GM12864 (cell line): Measurements from ENCODE around the gene NFU1.

ENCODE experiments used
- DNase-seq: peaks from one replicate; pipeline ENCODE4 v3.0.0-alpha.2; 2011; ENCODE audit warnings: low read depth
- H3K4me3 ChIP-seq: 2 replicates; pipeline ENCODE4 v1.5.1; 2011; ENCODE audit warnings: mild to moderate bottlenecking, low read depth, low read length, control low read depth
- CTCF ChIP-seq: IDR thresholded peaks from 2 replicates; pipeline ENCODE4 v1.5.1; 2011; ENCODE audit warnings: low read depth, mild to moderate bottlenecking, moderate library complexity, low read length, control low read depth, inconsistent platforms; ENCODE audit errors: missing control alignments

NFU1 gene

GRCh38 chr2:69353360-69353759, 83.9 kb downstream of the NFU1 start:
- no peak overlapping the region for H3K4me3 ChIP-seq
- no peak for TF ChIP-seq CTCF
- DNase-seq = no peak

GRCh38 chr2:69348781-69349180, 88.5 kb downstream of the NFU1 start:
- no peak for DNase-seq
- no peak overlapping the region for H3K4me3 ChIP-seq
- TF ChIP-seq CTCF = no peak
